Measurements from ENCODE around the gene ATP6V1A.
A peak's percentile ranks its signal among the peaks of the same experiment; 100 is the strongest.

Gene ATP6V1A

DNA sequence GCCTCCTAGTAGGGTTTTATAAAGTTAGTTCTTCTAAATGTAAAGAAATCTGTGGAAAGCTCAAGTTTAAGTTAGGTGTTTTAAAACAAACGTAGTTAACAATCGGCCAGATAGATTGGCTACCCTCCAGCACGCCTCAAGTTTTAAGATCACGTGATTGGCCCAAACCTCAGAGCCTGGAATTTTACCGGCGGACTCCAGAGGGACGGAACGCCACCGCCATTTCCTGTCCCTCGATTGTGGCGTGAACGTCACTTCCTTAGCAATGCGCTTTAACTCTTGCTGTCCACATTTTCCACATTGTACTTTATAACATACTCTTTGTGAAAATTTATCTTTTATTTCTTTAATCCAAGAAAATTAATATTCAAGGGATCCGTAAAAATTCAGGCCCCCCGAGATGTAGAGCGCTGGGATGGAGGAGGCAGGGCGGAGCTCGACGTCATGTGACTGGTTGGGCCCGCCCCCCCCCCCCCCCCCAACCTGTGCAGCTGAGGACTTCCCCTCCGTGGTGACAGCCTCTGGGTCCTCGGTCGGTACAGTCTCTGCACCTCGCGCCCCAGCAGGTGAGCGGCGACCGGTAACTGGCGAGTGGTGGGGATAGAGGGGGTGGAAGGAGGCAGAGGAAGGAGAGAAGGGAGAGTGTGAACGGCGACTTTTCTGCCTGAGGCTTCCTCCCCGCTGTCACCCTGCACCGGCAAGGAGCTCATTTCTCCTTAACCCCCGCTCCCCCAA lies at the start of gene ATP6V1A:
Gene ATP6V1A (plus strand): TSS at position 488 of the 735 bp plus-strand sequence. CDS start 31,719 bp downstream, outside the sequence.
- peak; percentile 88 to 89 for DNase-seq

- DNase-seq: no peak
Observed at GRCh38 chr3:113697500-113698090, 49.2 kb upstream of the ATP6V1A start.

GRCh38 chr3:113698213-113698742 lies 48.6 kb upstream of the ATP6V1A start:
- DNase-seq: no peak

GRCh38 chr3:113698956-113699355 lies 47.9 kb upstream of the ATP6V1A start:
- DNase-seq: peak; percentile 2 to 12

DNA sequence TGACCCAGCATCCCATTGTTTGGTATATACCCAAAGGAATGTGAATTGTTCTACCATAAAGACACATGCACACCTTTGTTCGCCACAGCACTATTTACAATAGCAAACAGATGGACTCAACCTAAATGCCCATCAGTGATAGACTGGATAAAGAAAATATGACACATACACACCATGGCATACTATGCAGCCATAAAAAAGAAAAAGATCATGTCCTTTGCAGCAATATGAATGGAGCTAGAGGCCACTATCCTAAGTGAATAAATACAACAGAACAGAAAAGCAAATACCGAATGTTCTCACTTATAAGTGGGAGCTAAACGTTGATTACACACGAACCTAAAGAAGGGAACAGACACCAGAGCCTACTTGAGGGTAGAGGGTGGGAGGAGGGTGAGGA lies 39.0 kb upstream of the ATP6V1A start:
- no peak for DNase-seq

DNA sequence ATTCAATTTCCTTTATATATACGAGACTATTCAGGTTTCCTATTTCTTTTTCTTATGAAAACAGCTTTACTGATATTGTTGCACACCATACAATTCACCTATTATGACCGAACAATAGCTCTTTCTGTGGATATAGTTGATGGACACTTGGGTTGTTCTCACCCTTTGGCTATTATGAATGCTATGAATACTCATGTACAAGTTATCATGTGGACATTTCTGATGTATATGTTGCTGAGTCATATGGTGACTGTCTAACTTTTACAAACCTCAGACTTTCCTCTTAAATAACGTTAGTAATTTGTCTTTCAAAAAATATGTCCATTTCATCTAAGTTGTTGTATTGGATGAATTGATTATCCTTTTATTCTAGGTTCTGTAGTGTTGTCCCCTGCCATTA lies 34.7 kb upstream of the ATP6V1A start:
- no peak for DNase-seq

DNA sequence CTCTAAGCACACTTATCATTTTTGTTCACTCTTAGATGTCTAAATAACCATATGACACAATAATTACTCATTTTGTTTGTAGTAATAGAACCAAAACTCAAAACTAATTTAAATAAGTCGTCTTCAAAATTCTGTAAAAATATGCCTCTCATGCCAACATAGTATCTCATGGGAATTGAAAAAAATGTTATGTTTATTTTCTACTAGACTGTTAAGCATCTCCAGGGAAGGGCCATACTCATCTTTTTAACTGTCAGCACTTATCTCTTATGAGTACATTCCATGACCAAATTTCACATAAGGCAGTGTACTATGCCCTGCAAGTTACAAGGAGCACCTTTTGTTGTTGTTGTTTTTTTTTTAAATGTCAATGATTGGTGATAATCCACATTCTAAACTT lies 32.1 kb upstream of the ATP6V1A start:
- no peak for DNase-seq

DNA sequence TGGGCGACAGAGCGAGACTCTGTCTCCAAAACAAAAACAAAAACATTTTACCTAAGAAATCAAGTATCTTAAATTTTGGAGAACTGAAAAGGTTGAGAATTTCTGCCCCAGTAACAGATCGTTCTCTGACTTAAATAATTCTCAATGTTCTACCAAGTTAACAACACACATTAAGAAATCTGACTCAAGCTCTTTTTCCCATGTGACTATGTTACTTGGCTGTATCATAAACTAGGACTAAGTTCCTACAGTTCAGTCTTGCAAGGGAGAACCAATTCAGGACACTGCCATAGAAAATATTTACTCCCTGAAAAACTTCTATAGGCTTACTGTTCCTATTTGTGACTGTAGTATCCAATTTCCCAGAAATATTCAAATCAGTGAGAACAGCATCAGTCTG lies 29.5 kb upstream of the ATP6V1A start:
- no peak for DNase-seq

GRCh38 chr3:113717818-113718217 lies 29.0 kb upstream of the ATP6V1A start:
- no peak for DNase-seq

DNA sequence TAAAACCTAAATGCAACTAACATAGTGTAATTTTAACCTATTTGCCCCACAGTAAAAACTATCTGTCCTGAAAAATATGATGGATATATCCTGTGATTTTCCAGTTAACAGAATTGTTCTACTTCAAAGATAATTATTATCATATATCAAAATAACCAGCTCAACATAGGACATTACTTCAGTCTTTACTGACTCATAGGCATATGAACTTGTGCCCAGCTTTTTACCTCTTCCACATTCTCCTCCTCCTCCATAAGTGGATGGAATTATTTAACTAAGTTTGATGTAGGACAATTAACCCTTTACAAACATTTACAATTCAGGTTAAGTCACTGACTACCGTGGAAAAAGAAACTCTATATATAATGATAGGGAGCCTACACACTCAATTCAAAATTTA lies 27.5 kb upstream of the ATP6V1A start:
- no peak for DNase-seq

DNA sequence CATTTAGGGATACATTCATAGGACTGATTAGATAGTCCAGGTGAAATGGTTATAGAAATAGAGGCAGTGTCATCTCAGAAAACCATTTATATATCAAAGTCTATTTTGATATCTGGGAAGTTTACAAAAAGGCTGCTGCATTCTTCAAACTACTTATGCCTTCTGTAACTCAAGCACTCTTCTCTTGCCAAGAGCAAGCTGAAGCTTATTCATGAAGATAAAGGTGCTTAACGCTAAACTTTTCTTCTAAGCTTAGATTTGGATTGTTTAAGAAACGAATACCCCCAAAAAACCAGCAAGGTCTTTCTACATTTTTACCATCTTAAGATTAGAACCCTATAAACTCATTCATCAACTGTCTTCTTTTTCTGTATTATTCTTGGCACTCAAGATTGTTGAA lies 27.1 kb upstream of the ATP6V1A start:
- DNase-seq: no peak

DNA sequence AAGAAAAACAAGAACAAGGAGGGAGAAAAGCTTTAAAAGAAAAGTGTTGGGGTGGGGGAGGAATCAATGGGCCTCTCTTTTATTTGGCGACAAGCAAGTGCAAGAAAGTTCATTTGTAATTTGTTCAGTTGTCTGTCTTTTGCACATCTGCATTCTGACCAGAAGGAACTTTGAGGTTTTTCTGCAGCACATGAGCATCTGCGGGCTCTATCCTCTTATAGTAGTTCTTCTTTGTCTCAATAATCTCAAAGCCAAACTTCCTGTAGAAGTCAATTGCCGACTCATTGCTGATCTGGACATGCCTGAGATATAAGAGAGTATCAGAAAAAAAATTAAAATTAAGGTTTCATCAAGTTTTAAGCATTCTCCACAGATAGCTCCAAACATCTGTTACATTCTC lies 25.2 kb upstream of the ATP6V1A start:
- no peak for DNase-seq

DNA sequence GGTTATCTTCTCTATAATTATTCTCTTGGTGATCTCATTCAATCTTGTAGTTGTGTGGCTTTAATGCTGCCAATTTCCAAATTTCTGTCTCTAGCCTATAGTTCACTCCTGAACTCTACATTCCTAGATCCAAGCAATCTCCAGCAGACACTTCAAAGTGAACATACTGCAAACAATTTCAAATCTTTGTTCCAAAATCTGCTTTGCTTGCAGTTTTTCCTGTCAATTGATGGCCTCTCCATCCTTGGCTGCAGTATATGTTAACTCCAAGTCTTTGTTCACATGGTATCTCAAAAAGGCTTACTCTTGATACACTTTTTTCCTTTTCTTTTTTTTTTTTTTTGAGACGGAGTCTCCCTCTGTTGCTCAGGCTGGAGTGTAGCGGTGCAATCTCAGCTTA lies 18.2 kb upstream of the ATP6V1A start:
- no peak for DNase-seq

- DNase-seq: no peak
Observed at GRCh38 chr3:113730550-113730949, 16.3 kb upstream of the ATP6V1A start.

GRCh38 chr3:113731694-113732093 lies 15.1 kb upstream of the ATP6V1A start:
- DNase-seq: no peak

- peak; percentile 32 to 81 for DNase-seq
Observed at GRCh38 chr3:113736548-113737089, 10.2 kb upstream of the ATP6V1A start.

- no peak for DNase-seq
Observed at GRCh38 chr3:113741086-113741485, 5.7 kb upstream of the ATP6V1A start.

- no peak for DNase-seq
Observed at GRCh38 chr3:113741620-113742019, 5.2 kb upstream of the ATP6V1A start.

DNA sequence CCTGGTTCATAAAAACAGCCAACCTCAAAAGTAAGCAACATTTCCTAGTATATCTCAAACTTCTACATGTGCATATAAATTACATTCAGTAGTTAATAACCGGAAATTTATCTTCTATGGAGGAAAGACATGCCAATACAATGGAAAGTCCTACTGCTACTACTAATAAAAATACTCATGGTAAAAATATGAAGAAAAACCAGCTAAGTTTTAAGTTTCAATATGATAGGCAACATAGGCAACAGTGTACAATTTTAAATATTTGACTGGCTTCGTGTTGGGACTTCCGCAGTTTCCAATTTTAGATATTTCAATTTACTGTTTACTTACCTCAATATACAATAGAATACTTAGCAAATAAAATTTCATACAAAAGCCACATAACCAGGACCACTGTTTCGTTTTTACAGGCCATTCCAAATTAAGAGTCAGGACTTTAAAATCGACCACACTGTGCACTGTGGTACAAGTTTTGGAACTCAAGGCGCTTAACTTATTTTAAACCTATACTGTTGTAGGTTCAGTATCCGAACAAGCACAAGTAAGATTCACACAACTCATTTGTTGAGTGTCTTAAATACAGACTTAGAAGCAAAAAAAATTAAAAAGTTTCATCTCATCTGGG lies 3.7 kb upstream of the ATP6V1A start:
- DNase-seq: peak in 1 of 2 donors; percentile 43

GRCh38 chr3:113744941-113745755 lies 1.7 kb upstream of the ATP6V1A start:
- peak; percentile 86 to 88 for DNase-seq

DNA sequence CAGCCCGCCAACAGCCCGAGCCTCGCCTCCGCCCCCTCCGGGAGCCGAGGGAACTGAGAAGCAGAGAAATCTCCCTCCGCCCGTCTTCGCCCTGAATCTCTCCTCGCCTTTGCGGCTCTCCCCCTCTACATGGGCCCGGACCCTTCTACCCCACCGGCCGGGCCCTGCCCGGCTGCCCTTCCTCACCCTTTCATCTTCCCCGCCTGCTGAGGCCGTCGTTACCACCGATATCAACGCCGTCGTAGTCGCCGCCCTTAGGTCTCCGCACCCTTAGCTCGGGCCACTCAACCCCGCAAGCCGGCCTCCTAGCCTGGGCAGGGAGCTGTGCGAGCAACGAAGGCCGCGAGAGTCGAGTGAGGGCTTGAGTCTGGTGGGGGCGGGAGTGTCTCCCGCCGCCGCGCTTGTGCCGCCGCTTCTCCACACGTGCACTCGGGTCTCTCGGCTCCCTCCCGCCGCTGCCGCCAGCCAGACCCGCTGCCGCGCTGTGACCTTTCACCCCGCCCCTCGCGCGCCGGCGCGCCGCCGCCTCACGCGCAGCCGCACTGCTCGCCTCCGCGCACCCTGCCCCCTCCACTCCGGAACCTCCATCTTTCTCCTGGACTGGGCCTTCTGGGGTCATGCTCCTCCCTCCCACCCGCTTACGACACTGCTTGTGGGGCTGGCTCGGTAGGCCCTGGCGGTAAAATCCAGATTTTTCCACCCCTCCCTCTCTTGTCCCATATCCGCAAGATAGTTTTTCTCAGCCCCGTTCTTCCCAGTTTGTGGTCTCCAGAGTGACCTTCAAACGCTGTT lies 883 bp upstream of the ATP6V1A start, which contains the start of gene NAA50:
Gene NAA50 (minus strand): TSS at position 494 of the 792 bp plus-strand sequence. CDS start 300 bp downstream, at position 194.
- DNase-seq: peak; percentile 95 to 96
